ENCODE measurements around the gene TMC7.

DNA sequence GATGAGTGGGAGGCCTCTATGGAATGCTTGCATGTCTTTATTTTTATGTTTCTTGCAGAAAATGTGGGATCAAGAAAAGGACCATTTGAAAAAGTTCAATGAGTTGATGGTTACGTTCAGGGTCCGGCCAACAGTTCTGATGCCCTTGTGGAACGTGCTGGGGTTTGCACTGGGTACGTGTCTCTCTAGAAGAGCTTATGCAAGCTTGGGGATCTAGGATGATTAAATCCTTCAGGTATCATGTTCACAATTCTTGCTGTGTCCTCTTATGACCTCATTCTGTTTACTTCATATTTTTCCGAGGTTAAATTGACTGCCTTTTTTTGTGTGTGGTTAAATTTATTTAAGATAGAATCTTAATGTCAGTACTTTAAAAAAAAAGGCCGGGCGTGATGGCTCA, 90.1 kb downstream of the TMC7 start:
- TF ChIP-seq, protein P1, sequence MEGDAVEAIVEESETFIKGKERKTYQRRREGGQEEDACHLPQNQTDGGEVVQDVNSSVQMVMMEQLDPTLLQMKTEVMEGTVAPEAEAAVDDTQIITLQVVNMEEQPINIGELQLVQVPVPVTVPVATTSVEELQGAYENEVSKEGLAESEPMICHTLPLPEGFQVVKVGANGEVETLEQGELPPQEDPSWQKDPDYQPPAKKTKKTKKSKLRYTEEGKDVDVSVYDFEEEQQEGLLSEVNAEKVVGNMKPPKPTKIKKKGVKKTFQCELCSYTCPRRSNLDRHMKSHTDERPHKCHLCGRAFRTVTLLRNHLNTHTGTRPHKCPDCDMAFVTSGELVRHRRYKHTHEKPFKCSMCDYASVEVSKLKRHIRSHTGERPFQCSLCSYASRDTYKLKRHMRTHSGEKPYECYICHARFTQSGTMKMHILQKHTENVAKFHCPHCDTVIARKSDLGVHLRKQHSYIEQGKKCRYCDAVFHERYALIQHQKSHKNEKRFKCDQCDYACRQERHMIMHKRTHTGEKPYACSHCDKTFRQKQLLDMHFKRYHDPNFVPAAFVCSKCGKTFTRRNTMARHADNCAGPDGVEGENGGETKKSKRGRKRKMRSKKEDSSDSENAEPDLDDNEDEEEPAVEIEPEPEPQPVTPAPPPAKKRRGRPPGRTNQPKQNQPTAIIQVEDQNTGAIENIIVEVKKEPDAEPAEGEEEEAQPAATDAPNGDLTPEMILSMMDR (conservative IDR thresholded peaks at IDR 0.05; ENCODE audit: low read depth in 2 of 2): no peak
- no peak for TF ChIP-seq POLR2AphosphoS5 (IDR thresholded peaks at IDR 0.05; ENCODE audit: low read depth)
- TF ChIP-seq, protein P2, sequence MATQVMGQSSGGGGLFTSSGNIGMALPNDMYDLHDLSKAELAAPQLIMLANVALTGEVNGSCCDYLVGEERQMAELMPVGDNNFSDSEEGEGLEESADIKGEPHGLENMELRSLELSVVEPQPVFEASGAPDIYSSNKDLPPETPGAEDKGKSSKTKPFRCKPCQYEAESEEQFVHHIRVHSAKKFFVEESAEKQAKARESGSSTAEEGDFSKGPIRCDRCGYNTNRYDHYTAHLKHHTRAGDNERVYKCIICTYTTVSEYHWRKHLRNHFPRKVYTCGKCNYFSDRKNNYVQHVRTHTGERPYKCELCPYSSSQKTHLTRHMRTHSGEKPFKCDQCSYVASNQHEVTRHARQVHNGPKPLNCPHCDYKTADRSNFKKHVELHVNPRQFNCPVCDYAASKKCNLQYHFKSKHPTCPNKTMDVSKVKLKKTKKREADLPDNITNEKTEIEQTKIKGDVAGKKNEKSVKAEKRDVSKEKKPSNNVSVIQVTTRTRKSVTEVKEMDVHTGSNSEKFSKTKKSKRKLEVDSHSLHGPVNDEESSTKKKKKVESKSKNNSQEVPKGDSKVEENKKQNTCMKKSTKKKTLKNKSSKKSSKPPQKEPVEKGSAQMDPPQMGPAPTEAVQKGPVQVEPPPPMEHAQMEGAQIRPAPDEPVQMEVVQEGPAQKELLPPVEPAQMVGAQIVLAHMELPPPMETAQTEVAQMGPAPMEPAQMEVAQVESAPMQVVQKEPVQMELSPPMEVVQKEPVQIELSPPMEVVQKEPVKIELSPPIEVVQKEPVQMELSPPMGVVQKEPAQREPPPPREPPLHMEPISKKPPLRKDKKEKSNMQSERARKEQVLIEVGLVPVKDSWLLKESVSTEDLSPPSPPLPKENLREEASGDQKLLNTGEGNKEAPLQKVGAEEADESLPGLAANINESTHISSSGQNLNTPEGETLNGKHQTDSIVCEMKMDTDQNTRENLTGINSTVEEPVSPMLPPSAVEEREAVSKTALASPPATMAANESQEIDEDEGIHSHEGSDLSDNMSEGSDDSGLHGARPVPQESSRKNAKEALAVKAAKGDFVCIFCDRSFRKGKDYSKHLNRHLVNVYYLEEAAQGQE (IDR thresholded peaks at IDR 0.05; ENCODE audit: unreplicated experiment): no peak
- TF ChIP-seq EZH2 (IDR thresholded peaks at IDR 0.05; ENCODE audit: low read depth, unreplicated experiment): no peak
- TF ChIP-seq EZH2phosphoT487 (IDR thresholded peaks at IDR 0.05; ENCODE audit: unreplicated experiment): no peak
- no peak for TF ChIP-seq JUNB (IDR thresholded peaks at IDR 0.05; ENCODE audit: unreplicated experiment)

Data from GM23338 (cell line).